HK-2 (cell line): ENCODE measurements around the gene NT5DC3.

Experiments
- DNase-seq: peaks from one replicate; pipeline ENCODE4 v3.0.0-alpha.2; 2018; ENCODE audit not compliant: unreplicated experiment

Gene NT5DC3

DNA sequence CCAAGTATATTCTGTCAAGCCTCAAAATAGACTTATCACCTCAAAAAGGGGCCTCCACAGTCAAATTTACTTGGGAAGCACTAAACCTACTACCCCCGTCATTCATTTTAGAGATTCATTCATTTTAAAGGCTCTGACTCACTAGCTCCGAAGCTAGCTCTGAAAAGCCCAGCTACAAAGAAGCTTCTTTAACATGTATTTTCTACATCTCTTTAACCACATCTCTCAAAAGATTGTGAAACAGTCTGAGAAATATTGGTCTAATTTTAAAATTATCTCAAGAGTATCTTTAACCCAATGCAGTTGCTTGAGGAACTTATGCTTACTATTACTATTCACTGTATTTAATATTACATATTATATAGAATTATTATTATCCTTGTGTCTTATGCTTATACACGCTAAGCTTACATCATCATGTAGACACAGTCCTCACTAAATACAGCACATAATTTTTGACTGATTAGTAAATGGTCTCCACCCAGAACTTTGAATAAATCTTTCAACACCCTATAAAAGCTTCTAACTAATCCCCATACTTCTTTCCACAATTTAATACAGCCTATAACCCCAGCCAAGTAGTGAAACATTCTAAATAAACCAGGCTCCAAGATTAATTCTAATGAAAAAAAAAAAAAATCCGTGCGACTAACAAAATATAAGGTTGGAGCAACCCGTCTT lies 7.8 kb downstream of the NT5DC3 start:
- no peak for DNase-seq

DNA sequence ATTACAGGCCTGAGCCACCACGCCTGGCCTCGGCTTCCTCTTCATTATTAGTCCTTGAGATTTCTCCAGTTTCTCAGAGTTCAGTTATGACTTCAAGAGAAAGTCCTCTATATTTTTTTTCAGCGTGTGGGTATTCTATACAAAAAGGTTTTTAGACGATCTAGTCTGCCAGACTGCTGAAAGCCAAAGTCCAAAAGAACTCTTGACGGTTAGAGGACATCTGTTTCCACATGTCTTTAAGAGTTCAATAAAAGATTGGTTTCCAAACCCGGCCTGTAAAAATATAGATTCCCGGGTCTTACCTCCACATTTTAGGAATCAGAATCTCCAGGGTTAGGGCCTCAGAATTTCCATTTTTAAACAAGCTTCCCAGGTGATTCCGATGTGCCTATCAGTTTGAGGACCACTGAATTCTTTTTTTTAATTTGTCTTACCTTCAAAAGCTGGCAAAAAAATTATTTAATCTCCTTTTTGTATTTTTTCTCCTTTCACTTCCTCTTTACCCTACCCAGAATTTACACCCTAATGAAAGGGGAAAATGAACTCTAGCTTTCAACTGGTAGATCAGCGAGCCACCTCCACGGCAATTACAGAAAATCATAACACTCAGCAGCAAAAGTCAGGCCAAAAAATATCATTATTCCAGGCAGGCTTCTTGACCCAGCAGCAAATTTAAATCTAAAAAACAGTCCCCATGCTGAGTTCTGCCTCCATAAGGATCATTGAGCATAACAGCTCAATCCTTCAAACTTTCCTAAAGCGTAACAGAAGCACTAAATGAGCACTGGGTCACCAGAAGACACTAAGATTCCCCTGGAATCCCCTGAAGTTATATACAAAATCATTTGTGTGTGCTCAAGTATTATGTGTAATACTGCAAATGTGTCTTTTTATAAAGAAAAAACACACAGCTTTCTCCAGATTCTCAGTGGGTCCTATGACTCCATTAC lies 8.7 kb downstream of the NT5DC3 start:
- no peak for DNase-seq

DNA sequence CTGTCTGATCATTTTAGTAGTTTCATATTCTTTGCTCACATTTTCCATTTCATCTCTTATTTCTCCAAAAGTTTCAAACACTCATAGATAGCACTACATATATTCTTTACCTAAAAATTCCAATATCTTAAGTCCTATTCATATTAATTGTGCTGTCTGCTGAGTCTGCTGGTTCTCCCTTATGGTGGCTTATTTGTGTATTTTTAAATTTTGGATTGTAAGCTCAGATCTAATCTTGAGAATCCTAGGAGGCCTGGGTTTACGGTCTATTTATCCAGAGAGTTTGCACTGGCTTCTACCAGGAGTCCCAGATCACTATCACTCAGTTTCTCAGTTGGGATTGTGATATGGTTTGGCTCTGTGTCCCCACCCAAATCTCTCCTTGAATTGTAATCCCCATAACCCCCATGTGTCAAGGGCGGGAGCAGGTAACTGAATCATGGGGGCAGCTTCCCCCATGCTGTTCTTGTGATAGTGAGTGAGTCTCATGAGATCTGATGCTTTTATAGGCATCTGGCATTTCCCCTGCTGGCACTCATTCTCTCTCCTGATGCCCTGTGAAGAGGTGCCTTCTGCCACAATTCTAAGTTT lies 10.2 kb downstream of the NT5DC3 start:
- DNase-seq, result no peak

DNA sequence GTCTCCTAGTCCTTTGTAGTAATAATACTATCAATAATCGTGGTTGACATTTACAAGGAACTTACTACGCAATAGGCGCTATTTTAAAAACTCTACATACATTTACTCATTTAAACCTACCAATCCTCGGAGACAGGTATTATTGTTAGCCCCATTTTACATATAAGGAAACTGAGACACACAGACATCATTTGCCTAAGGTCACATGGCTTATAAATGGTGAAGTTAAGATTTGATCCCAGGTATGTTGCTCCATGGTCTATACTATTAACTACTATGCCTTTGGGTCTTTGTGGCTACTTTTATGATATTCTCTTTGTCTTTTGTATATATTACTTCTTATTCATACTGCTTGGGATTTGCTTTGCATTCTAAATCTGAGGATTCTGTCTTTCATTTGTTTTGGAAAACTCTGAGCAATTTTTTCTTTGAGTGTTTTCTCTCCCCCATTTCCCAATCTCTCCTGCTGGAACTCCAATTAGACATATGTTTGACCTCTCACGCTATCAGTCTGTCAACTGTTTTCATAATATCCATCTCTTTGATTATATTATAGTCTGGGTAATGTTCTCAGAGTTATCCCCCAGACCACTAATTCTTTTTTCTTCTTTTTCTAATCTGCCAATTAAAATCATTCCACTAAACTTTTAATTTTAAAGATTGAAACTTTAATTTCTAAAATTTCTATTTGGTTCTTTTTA lies 10.9 kb downstream of the NT5DC3 start:
- no peak for DNase-seq

DNA sequence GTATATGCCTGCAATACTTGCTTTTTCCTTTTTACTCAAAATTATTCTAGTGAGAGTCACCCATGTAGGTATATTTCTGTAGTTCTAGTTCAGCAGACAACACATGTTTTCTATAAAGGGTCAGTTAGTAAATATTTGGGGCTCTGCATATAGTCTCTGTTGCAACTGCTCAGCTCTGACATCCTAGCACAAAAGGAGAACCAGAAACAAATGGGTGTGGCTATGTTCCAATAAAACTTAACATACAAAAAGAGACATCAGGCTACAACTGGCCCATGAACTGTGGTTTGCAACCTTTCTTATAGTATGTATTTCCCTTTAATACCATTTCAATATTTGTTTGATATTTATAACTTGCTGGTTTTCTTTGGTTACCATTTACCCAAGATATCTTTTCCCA lies 11.9 kb downstream of the NT5DC3 start:
- no peak for DNase-seq

DNA sequence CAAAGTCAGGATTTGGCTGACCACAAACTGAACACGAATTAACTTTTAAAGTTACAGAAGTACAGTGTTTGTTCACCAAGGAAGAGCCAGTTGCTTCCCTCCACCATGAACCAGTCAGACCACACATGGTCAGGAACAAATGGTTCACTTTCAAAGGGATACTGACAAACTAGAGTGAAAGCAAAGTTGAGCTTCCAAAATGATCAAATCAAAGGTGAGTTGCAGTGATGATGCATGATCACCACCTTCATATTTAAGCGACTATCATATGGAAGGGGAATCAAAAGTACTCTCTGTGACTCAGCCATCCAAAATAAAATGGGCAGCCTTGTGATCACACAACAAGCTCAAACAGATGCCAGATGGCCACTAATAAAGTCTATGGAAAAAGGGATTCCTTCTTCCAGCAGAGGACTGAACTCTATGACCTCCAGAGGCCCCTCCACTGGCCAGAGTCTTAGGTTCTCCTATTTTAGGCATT lies 13.1 kb downstream of the NT5DC3 start:
- DNase-seq, result no peak

DNA sequence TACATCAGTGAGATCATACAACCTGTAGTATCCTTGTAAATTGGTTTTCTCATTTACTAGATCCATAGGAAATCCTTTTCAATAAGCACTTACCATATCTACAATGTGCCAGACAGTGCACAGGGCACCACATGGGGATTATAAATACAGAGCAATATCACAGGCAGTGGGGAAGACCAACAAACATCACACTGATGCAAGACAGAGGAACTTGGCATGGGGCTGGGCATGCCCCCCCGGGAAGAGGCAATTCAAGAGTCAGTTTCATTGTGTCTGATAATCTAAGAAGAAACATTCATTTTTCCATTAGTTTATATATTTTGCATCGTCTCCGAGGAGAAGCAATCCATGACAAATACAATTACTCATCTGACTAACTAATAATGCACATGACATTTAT lies 16.2 kb downstream of the NT5DC3 start:
- DNase-seq, result no peak

DNA sequence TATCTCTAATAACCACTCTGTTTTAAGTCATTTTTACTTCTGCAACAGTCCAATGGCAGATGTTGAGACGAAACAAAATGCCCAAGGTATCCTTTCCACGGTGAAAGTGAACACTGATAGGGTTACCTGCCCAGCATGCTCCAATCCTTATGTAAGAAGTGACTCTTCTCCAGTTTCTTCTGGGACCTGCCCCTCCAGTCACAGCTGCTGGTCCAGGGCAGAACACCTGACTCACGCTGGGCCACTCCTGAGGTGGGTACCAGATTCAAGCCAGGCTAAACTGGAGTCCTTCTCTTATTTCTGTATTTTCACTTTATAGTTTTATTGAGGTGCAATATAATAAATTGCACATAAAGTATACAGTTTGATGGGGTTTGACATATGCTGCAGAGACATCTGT lies 16.7 kb downstream of the NT5DC3 start:
- DNase-seq, result no peak

DNA sequence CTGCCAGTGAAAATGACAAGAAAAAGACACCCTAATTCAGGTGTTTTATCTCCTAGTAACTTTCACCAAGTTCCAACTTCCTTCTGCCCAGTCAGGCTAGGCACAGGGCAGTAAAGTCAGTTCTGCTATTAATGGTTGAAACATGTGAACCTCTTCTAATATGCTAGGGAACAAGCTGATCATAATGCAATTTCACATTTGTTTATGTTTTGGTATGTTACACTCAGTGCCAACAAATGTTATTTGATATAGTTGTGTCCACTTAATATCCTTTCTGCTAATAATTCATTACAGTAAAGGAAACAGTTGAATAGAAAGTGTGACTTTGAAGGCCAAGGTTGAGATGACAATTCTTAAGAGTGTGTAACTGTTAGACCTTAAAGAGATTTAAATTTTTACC lies 17.2 kb downstream of the NT5DC3 start:
- DNase-seq, result no peak

DNA sequence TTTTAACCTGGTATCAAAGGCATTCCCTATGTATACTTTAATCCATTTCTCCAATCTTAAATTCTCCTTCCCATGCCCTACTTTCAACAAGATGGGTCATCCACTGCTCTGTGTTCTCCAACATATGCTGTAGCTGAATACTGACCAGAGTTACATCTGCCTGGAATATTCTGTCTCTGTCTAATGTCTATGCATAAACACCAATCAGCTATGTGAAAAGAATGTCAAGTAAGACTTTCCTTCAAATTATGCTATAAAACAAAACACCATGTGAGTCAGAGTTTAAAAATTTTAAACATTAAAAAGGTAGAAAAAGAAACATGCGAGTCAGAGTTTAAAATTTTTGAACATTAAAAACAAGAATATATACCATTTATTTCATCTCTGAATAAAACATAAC lies 19.3 kb downstream of the NT5DC3 start:
- no peak for DNase-seq

DNA sequence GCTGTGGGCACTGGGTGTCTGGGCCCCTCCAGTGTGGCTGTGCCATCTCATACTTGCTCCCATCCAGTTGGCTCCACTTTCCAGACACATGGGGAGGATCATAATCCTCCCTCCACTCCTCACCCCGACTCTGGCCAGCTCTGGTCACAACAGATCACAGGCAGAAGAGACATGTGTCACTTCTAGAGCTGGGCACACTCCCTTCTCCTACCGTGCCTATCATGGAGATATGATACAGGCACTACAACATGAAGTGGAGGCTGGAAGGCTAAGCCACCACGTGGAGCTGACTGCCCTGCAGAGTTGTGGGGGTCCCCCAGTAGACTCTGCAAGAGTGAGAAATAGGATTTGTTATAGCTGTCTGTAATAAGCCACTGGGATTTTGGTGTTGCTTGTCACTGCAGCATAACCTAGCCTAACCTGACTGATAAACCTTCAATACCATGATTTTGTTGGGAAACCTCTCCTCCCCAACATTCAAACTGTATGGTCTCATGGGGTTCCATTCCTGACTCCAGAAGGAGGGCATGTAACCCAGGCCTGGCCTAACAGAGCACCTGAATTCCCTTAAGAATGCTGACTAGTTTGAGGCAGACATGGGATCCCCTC lies 20.0 kb downstream of the NT5DC3 start:
- DNase-seq, result no peak

DNA sequence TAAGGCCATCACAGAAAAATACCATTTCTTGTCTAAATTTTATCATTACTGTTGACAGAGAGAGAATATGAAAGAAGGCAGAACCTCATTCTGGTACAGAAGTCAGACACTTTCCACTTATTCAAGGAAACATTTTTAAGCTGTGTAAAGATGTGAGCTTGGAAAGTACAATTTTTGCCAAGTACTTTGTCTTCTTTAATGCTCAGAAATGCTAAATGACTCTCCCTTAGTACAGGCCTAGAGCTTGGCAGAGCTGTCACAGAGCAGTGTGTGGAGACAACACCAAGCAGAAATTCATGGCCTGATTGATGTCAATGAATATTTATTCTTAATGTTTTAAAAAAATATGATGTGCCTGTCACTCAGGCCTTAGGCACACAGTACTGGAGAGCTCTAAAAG lies 20.7 kb downstream of the NT5DC3 start:
- no peak for DNase-seq

DNA sequence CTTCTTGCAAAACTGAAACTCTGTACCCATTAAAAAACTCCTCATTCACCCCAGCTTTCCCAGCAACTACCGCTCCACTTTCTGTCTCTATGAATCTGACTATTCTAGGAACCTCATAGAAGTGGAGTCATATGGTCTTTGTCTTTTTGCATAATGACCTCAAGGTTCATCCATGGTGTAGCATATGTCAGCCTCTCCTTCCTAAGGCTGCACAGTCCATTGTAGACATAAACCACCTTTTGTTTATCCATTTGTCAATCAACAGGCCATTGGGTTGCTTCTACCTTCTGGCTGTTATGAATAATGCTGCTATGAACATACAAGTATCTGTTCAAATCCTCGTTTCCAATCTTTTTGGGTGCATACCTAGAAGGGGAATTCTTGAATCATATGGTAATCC lies 21.1 kb downstream of the NT5DC3 start:
- DNase-seq, result no peak

DNA sequence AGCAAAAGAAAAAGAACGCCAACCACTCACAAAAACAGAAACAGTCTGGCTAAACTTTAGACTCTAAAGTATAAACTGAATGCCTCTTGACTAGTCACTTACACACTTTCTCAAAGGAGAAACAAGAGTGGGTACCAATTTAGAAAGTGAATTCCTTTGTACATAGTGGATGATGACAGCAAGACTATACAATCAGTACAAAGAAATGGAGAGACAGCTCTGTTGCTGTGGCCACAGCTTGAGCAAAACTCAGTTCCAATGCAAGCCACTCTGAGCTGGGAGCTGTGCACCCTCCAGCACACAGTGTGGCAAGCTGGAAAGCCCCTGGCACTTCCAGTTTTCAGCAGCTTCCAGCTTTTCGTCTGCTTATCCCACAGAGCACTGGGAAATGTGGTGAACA lies 21.7 kb downstream of the NT5DC3 start:
- no peak for DNase-seq

DNA sequence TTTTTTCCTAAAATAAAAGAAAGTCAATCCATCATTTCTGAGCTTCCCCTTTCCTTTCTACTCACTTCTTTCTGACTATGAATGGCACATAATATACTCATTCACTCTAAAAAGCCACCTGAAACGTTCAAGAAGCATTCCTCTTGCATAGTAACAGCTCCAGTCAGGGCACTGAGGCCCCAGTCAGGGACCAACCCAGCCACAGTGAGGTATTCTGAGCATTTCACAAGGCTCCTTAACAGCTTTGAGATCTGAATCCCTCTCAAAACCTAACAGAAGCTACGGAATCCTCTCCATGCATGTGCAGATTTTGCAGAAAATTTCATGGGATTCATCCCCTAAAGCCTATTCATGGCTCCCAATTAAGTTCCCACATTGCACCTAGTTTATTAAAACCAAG lies 23.2 kb downstream of the NT5DC3 start:
- no peak for DNase-seq

DNA sequence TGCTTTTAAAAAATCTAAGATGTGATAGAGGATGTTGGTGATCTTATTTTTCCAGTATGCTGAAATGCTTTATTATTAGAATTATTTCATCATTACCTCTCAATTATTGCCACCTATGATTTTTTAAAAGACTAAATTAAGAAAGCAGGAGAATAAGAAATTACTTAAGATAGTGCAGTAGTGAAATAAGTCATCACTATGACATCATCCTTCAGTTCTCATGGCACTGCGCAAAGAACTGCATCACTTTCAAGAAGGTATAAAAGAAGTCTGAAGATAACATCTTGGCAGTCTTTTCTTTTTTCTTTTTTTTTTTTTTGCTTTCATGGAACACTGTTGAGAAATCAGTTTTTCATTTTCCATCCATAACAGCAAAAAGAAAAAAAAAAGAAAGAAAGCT lies 24.4 kb downstream of the NT5DC3 start:
- DNase-seq, result no peak

DNA sequence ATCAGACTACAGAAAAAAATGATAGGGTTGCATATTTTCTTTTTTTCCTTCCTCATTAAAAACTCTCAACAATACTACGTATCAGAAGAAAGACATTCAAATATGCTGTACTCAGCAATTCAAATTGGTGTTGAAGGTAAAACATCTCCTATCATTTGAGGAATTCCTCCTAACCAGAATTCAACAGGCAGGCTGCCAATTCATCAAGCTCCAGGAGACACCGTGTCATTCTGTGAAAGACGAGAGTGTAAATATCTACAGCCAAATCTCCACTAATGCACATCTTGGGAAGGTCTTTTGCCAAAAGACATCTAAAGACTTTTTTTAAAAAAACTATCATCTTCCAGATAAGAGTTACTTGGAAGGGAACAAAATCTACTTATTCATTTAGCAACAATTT lies 26.6 kb downstream of the NT5DC3 start:
- no peak for DNase-seq

DNA sequence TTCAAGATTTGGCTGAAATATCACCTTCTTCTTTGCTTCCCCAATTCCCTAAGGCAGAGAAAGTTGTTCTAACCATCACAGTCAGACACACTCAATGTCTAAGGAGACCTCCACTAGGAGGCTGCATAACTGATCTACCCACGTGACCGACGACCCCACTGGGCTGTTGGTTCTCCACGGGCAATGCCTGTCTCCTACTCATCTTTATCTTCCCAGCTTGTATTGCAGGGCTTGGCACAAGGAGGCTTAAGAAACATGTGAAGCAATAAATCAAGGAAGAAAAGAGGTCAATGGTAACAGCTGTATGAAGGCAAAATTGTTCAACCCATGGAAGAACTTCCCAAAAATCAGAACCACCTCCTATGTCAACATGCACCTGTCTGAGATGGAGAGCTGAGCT lies 27.1 kb downstream of the NT5DC3 start:
- no peak for DNase-seq

DNA sequence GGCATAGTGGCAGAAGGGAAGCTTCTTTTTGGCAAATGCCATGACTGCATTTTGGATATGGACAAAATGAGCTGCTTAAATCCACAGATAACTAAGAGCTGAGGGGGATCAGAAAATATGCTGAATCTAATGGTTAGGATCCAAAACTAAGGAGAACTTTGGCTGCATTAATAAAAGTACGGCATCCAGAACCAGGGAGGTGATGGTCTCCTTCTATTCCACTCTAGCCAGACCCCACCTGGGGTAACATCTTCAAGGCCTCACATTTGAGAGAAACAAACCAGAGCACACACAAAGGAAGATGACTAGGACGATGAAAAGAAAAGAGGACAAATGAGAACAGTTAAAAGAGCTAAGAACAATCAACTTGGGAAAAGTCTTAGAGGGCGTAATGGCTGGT lies 27.6 kb downstream of the NT5DC3 start:
- DNase-seq, result no peak

DNA sequence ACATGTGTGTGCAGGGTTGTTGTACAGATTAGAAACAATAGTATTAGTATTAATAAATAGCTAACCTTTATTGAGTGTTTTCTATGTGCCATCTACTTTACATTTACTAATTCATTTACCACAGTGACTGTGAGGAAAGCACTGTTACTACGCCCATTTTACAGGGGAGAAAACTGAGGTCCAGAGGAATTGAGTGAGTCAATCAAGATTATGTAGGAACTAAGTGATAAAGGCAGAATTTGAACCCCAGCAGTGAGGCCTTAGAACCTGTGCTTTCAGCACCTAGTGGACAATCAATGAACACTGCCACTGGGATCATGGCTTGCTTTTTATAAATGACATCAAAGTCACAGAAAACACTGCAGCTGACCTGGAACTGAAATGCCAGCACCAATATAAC lies 28.2 kb downstream of the NT5DC3 start:
- DNase-seq, result no peak

DNA sequence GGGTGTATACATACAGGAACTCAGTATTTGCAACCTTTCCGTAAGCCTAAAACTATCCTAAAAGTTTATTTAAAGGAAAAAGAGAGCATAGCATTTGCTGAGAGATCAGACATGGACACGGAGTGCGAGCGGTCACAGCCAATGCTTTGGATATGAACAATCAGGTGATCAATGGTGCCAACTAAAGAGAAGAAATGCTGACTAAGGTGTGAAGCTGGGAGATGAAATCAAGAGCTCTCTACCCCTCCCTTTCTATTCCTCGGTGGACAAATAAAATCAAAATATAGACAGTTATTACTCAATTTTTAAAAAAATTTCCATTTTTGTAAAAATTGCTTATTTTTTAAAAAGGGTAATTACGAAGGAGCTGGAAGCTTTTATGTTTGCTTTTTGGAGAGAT lies 29.2 kb downstream of the NT5DC3 start:
- DNase-seq, result no peak

DNA sequence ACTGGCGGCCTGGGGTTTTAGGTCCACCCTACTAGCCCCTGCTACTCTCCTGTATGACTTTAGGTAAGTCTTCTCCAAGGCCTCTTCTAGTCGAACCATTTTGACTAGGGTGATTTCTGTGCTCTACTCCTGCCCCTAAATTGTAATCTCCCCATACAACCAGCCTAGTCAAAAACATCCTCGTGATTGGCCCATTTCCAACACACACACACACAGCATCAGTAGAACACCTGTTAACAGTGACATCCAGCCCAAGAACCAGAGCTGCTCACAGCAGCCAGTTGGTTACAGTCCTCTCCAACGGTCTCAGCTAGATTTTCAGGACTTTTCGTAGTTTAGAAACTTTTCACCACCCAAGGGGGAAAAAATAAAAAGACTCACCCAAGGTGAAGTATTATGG lies 30.9 kb downstream of the NT5DC3 start:
- no peak for DNase-seq
